PC-3 (cell line): ENCODE data around the gene LANCL2. TPM values are rescaled to one million over a fixed set of nuclear protein-coding genes. Genes with fewer than 3 reads are reported as not detected.

Experiments used
- ATAC-seq: fragments of 200-7000 bp; cut with Tn5 transposase; 2 replicates; pipeline ENCODE4 v1.9.1; 2020; ENCODE audit warnings: mild to moderate bottlenecking, moderate library complexity
- BruUV-seq: library from RNA; stranded (reverse); fragments of 400-500 nt; replicated peaks from 2 replicates; lab custom pipeline; 2021; lab: Mats Ljungman, UMichigan
- CTCF ChIA-PET: fragments of 300-600 bp; sonication (Branson Sonifier 250); formaldehyde crosslinking; loops from one replicate; lab custom pipeline; 2022; ENCODE audit warnings: antibody characterized with exemption; lab: Charles Lee
- POLR2A ChIA-PET: fragments of 300-600 bp; sonication (Branson Sonifier 250); formaldehyde crosslinking; loops from one replicate; lab custom pipeline; 2022; ENCODE audit warnings: antibody characterized with exemption; ENCODE audit not compliant: unreplicated experiment; lab: Charles Lee
- DNase-seq: peaks from one replicate; pipeline ENCODE4 v3.0.0-alpha.2; 2015
- H2AFZ ChIP-seq: fragments of 300-600 bp; sonication (generic); 2 replicates; pipeline ENCODE4 v1.6.0; 2016; ENCODE audit warnings: antibody characterized with exemption, low read length
- H3F3A ChIP-seq: fragments of 300-600 bp; sonication (generic); one replicate; pipeline ENCODE4 v1.6.0; 2017; ENCODE audit warnings: antibody characterized with exemption, low read length, control low read depth, mild to moderate bottlenecking; ENCODE audit not compliant: unreplicated experiment
- H3K27ac ChIP-seq: fragments of 300-600 bp; sonication (generic); 2 replicates; pipeline ENCODE4 v1.5.1; 2016; ENCODE audit warnings: mild to moderate bottlenecking, low read length
- H3K27me3 ChIP-seq: fragments of 300-600 bp; sonication (generic); 2 replicates; pipeline ENCODE4 v1.6.1; 2016; ENCODE audit warnings: low read length, mixed read lengths
- H3K36me3 ChIP-seq: fragments of 300-600 bp; sonication (generic); 2 replicates; pipeline ENCODE4 v1.6.1; 2016; ENCODE audit warnings: low read depth, mixed run types, low read length, mixed read lengths
- H3K4me1 ChIP-seq: fragments of 300-600 bp; sonication (generic); 2 replicates; pipeline ENCODE4 v1.5.1; 2016; ENCODE audit warnings: low read length; ENCODE audit not compliant: insufficient read depth
- H3K4me2 ChIP-seq: fragments of 300-600 bp; sonication (generic); 2 replicates; pipeline ENCODE4 v1.6.0; 2016; ENCODE audit warnings: low read length
- H3K4me3 ChIP-seq: fragments of 300-600 bp; sonication (generic); 2 replicates; pipeline ENCODE4 v1.5.1; 2016; ENCODE audit warnings: mild to moderate bottlenecking, low read length, mixed read lengths
- H3K79me2 ChIP-seq: fragments of 300-600 bp; sonication (generic); 2 replicates; pipeline ENCODE4 v1.6.1; 2017; ENCODE audit warnings: low read length, mixed read lengths
- H3K9ac ChIP-seq: fragments of 300-600 bp; sonication (generic); 2 replicates; pipeline ENCODE4 v1.6.0; 2016; ENCODE audit warnings: mild to moderate bottlenecking, low read length
- H3K9me2 ChIP-seq: fragments of 300-600 bp; sonication (generic); replicated peaks from 2 replicates; pipeline ENCODE4 v1.6.1; 2016; ENCODE audit warnings: mixed run types, low read length, mixed read lengths
- H3K9me3 ChIP-seq: fragments of 300-600 bp; sonication (generic); 2 replicates; pipeline ENCODE4 v1.6.1; 2016; ENCODE audit warnings: low read length, mixed read lengths
- H4K20me1 ChIP-seq: fragments of 300-600 bp; sonication (generic); 2 replicates; pipeline ENCODE4 v1.6.1; 2016; ENCODE audit warnings: low read length, mixed read lengths
- EZH2 ChIP-seq: fragments of 300-600 bp; sonication (generic); IDR thresholded peaks from one replicate; pipeline ENCODE4 v1.6.1; 2017; ENCODE audit warnings: antibody characterized with exemption, mild to moderate bottlenecking, low read length; ENCODE audit not compliant: unreplicated experiment
- EZH2phosphoT487 ChIP-seq: fragments of 300-600 bp; sonication (generic); IDR thresholded peaks from 2 replicates; pipeline ENCODE4 v1.6.1; 2018; ENCODE audit warnings: mild to moderate bottlenecking, antibody characterized with exemption, low read length, borderline replicate concordance
- intact Hi-C: fragments of 100-400 bp; cut with micrococcal nuclease; formaldehyde crosslinking; loops from 2 replicates; pipeline ENCODE4 v1.9.0; 2023
- total RNA-seq: library from RNA; depleted of rRNA; stranded (reverse); fragments of >200 nt; gene quantifications from 2 replicates; pipeline ENCODE4 v1.2.3, GENCODE V29; 2014
- TF ChIP-seq, protein P1 (sequence below): fragments of 300-600 bp; sonication (generic); conservative IDR thresholded peaks from 2 replicates; pipeline ENCODE4 v1.5.1; 2017; ENCODE audit warnings: antibody characterized with exemption, low read depth, mild to moderate bottlenecking, low read length

Gene LANCL2
- total RNA-seq, 1 experiment from 2014 or later, result 12.7 TPM

DNA sequence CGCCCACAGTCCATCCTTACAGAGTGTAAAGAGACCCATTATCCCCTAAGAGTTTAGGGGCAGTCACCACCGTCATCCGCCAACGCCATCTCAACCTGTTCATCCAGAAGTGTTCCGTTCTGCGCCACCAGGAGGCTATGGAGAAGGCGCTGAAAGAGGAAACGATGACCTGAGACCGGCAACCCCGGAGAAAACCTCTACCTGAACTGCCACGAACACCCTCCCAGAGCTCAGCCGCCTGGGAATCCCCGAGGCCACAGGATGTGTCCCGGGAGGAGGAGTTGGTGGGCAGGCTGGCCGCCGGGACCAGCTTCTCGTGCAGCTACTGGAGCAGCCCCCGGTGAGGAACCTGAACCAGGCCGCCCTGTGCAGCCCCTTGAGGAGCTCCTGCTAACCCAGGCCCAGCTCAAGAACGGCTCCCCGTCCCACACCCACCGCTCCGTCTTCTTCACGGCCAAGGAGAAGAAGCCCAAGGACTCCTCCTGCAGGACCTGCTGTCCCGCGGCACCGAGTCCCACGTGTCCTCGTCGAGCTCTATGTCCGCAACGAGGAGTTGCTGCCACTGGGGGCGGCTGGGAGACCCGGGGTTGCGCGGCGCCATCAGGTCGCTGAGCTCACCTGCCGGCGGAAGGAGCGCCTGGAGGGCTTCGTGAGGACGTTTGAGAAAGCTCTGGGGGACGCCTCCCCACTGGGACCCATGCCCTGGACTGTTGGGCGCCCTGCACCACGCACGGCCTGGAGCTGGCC lies 21.1 kb upstream of the LANCL2 start:
- H3F3A ChIP-seq, result no peaks in the 10 kb centered on the region
- DNase-seq (no peak), ATAC-seq (no peak)
- no peak overlapping the region for H3K27ac ChIP-seq
- TF ChIP-seq EZH2phosphoT487, result no peak
- TF ChIP-seq, protein P1, sequence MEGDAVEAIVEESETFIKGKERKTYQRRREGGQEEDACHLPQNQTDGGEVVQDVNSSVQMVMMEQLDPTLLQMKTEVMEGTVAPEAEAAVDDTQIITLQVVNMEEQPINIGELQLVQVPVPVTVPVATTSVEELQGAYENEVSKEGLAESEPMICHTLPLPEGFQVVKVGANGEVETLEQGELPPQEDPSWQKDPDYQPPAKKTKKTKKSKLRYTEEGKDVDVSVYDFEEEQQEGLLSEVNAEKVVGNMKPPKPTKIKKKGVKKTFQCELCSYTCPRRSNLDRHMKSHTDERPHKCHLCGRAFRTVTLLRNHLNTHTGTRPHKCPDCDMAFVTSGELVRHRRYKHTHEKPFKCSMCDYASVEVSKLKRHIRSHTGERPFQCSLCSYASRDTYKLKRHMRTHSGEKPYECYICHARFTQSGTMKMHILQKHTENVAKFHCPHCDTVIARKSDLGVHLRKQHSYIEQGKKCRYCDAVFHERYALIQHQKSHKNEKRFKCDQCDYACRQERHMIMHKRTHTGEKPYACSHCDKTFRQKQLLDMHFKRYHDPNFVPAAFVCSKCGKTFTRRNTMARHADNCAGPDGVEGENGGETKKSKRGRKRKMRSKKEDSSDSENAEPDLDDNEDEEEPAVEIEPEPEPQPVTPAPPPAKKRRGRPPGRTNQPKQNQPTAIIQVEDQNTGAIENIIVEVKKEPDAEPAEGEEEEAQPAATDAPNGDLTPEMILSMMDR, result no peak
- TF ChIP-seq EZH2, result no peak
- ChIA-PET CTCF (no interaction called here), POLR2A (no interaction called here)
- peaks cover 8% of the 10 kb centered on the region; the same call in 1 of the 2 replicates for H3K4me1 ChIP-seq
- H3K4me3 ChIP-seq, result no peak overlapping the region
- no peaks in the 10 kb centered on the region for H4K20me1 ChIP-seq
- no peak overlapping the region for H3K9ac ChIP-seq
- no TSS peak for BruUV-seq
- intact Hi-C loops, result no loop called here
- H3K9me2 ChIP-seq, result no peaks in the 10 kb centered on the region
- H3K4me2 ChIP-seq, result no peak overlapping the region
- no peaks in the 10 kb centered on the region for H3K27me3 ChIP-seq
- H3K9me3 ChIP-seq, result no peaks in the 10 kb centered on the region
- no peak overlapping the region for H2AFZ ChIP-seq
- H3K79me2 ChIP-seq, result no peaks in the 10 kb centered on the region
- no peaks in the 10 kb centered on the region for H3K36me3 ChIP-seq

DNA sequence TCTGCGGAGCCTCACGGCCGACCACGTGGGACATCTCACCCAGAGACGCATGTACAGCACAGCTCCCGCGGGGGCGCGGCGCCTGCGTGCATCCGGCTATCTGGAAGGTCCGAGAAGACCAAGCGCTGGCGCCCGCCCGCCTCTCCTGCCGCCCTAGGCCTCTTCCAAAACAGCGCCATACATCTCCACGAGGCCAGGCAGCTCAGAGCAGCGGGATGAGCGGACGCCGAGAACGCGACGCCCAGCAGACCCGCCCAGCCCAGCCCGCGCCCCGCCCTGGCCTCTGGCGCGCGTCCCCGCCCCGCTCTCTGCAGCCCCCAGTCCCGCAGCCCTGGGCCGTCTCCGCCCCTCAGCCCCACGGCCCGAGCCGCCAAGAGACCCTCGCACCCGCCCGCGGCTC lies 20.3 kb upstream of the LANCL2 start:
- Histone ChIP-seq H3F3A (no peaks in the 10 kb centered on the region), H3K79me2 (no peaks in the 10 kb centered on the region), H3K27me3 (no peaks in the 10 kb centered on the region), H3K4me1 (peaks cover 8% of the 10 kb centered on the region; the same call in 1 of the 2 replicates), H2AFZ (no peak overlapping the region), H3K4me3 (no peak overlapping the region), H3K9me2 (no peaks in the 10 kb centered on the region), H3K9me3 (no peaks in the 10 kb centered on the region), H3K36me3 (no peaks in the 10 kb centered on the region), H3K27ac (no peak overlapping the region), H3K4me2 (no peak overlapping the region), H3K9ac (no peak overlapping the region), H4K20me1 (no peaks in the 10 kb centered on the region)
- ChIA-PET POLR2A (no interaction called here), CTCF (no interaction called here)
- BruUV-seq, result no TSS peak
- no peak for ATAC-seq
- DNase-seq, result no peak
- intact Hi-C loops, result loop anchor here (5.0 kb wide), 1 partner anchor 38 kb away; no protein-coding TSS in a partner anchor
- TF ChIP-seq EZH2 (no peak), EZH2phosphoT487 (no peak)
- TF ChIP-seq, protein P1, result no peak

DNA sequence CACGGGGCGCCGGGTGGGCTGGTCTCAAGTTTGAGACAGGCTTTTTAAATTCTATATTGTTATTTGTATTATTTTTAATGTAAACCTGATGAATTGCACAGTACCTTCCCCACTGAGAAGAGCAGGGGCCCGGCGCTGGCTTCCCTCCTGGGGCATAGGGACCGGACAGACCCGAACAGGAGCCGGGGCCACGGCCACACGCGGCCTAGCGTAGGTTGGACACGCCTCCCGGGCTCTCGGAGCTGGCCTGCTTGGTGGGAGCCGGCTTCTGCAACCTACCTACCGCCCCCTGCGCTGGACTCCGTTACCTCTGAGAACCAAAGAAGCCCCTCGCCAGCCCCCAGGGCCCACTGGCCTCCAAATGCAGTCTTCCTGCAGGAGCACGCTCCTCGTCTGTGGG lies 19.8 kb upstream of the LANCL2 start:
- Histone ChIP-seq H3K9ac (no peak overlapping the region), H3K4me3 (no peak overlapping the region), H4K20me1 (no peaks in the 10 kb centered on the region), H3K9me3 (no peaks in the 10 kb centered on the region), H3K79me2 (no peaks in the 10 kb centered on the region), H3K9me2 (no peaks in the 10 kb centered on the region), H2AFZ (no peak overlapping the region), H3K27ac (no peak overlapping the region), H3K4me1 (peaks cover 8% of the 10 kb centered on the region; the same call in 1 of the 2 replicates), H3K36me3 (no peaks in the 10 kb centered on the region), H3F3A (no peaks in the 10 kb centered on the region), H3K4me2 (no peak overlapping the region), H3K27me3 (no peaks in the 10 kb centered on the region)
- CTCF ChIA-PET, result no interaction called here
- POLR2A ChIA-PET, result no interaction called here
- ATAC-seq (no peak), DNase-seq (no peak)
- intact Hi-C loops, result loop anchor here (5.0 kb wide), 1 partner anchor 38 kb away; no protein-coding TSS in a partner anchor
- no TSS peak for BruUV-seq
- TF ChIP-seq EZH2phosphoT487 (no peak), EZH2 (no peak)
